WTC11 (cell line): Measurements from ENCODE around the gene FXYD5.

Experiments
- CTCF ChIP-seq: fragments of 200-600 bp; IDR thresholded peaks from 2 replicates; pipeline ENCODE4 v1.8.0; 2022; ENCODE audit warnings: antibody characterized with exemption
- FOXK1 ChIP-seq: sonication (generic); formaldehyde crosslinking; IDR thresholded peaks from 2 replicates; pipeline ENCODE4 v1.8.0; 2022; ENCODE audit warnings: mild to moderate bottlenecking, moderate library complexity, missing genetic modification reagents
- KAT7 ChIP-seq: sonication (generic); formaldehyde crosslinking; IDR thresholded peaks from 2 replicates; pipeline ENCODE4 v1.8.1; 2023; ENCODE audit warnings: missing genetic modification reagents, mild to moderate bottlenecking, borderline replicate concordance
- NFYB ChIP-seq: sonication (generic); formaldehyde crosslinking; conservative IDR thresholded peaks from 2 replicates; pipeline ENCODE4 v1.8.0; 2022; ENCODE audit warnings: low read depth, missing genetic modification reagents
- SOX15 ChIP-seq: fragments of 250-450 bp; sonication (Bioruptor Pico); IDR thresholded peaks from 2 replicates; pipeline ENCODE4 v1.9.0; 2021; ENCODE audit warnings: mild to moderate bottlenecking
- USF2 ChIP-seq: sonication (generic); formaldehyde crosslinking; IDR thresholded peaks from 2 replicates; pipeline ENCODE4 v1.8.1; 2023; ENCODE audit warnings: mild to moderate bottlenecking, missing genetic modification reagents, moderate library complexity

- TF ChIP-seq CTCF (no peak), KAT7 (no peak), NFYB (CRISPR knock-in tag) (no peak), USF2 (no peak), SOX15 (CRISPR knock-in tag) (no peak), FOXK1 (CRISPR knock-in tag) (no peak)
Measured at GRCh38 chr19:35170359-35171061, 16.0 kb downstream of the FXYD5 start.
